Smooth muscle cell (in vitro differentiated cells): ENCODE results near the gene NRG3. TPM values are rescaled to one million over a fixed set of nuclear protein-coding genes. Genes with fewer than 3 reads are reported as not detected.

ENCODE experiments used
- DNase-seq: peaks from one replicate; lab custom pipeline; 2025; ENCODE audit not compliant: unreplicated experiment; lab: John Stamatoyannopoulos, UW
- H2AFZ ChIP-seq: fragments of 200-600 bp; sonication (generic); 2 replicates; pipeline ENCODE4 v1.6.0; 2016; ENCODE audit warnings: antibody characterized with exemption, low read depth, mild to moderate bottlenecking
- H3F3A ChIP-seq: fragments of 200-600 bp; sonication (generic); 2 replicates; pipeline ENCODE4 v1.6.0; 2017; ENCODE audit warnings: antibody characterized with exemption, low read depth
- H3K27ac ChIP-seq: fragments of 200-600 bp; sonication (generic); 2 replicates; pipeline ENCODE4 v1.5.1; 2016; ENCODE audit warnings: low read depth, mild to moderate bottlenecking
- H3K27me3 ChIP-seq: fragments of 200-600 bp; sonication (generic); 2 replicates; pipeline ENCODE4 v1.6.1; 2016; ENCODE audit warnings: low read depth, mild to moderate bottlenecking
- H3K36me3 ChIP-seq: fragments of 200-600 bp; sonication (generic); 2 replicates; pipeline ENCODE4 v1.5.1; 2016; ENCODE audit warnings: low read depth
- H3K4me1 ChIP-seq: fragments of 200-600 bp; sonication (generic); 2 replicates; pipeline ENCODE4 v1.5.1; 2016; ENCODE audit warnings: low read depth
- H3K4me2 ChIP-seq: fragments of 200-600 bp; sonication (generic); 2 replicates; pipeline ENCODE4 v1.6.0; 2016; ENCODE audit warnings: mild to moderate bottlenecking
- H3K4me3 ChIP-seq: fragments of 200-600 bp; sonication (generic); 2 replicates; pipeline ENCODE4 v1.5.1; 2016; ENCODE audit warnings: mild to moderate bottlenecking
- H3K79me2 ChIP-seq: fragments of 200-600 bp; sonication (generic); 2 replicates; pipeline ENCODE4 v1.6.0; 2016; ENCODE audit warnings: low read depth, mild to moderate bottlenecking
- H3K9ac ChIP-seq: fragments of 200-600 bp; sonication (generic); 2 replicates; pipeline ENCODE4 v1.6.0; 2016; ENCODE audit warnings: low read depth
- H3K9me3 ChIP-seq: fragments of 200-600 bp; sonication (generic); replicated peaks from 2 replicates; pipeline ENCODE4 v1.5.1; 2016; ENCODE audit warnings: low read depth
- H4K20me1 ChIP-seq: fragments of 200-600 bp; sonication (generic); 2 replicates; pipeline ENCODE4 v1.6.0; 2016; ENCODE audit warnings: low read depth
- WGBS: methylation state at CpG from one replicate; pipeline ENCODE4 v1.1.7; 2016; ENCODE audit warnings: low lambda C conversion rate; 5-methylcytosine and 5-hydroxymethylcytosine counted together
- polyA plus RNA-seq: library from polyadenylated mRNA; unstranded; fragments of >200 nt; fragmentation: Nextera tagmentation; extraction: Ambion mirVana; gene quantifications from 2 replicates; pipeline ENCODE4 v1.2.1, GENCODE V29; 2016
- total RNA-seq: library from RNA; depleted of rRNA; stranded (reverse); fragments of >200 nt; gene quantifications from 2 replicates; pipeline ENCODE4 v1.2.3, GENCODE V29; 2014
- TF ChIP-seq, protein P1 (sequence below): fragments of 200-600 bp; sonication (generic); IDR thresholded peaks from 2 replicates; pipeline ENCODE4 v1.5.1; 2017; ENCODE audit warnings: borderline replicate concordance, mild to moderate bottlenecking, antibody characterized with exemption; ENCODE audit not compliant: insufficient read depth, poor library complexity, severe bottlenecking

Gene NRG3
- total and polyA plus RNA-seq, 2 experiments from 2014 or later: 4.0 to 4.8 TPM

DNA sequence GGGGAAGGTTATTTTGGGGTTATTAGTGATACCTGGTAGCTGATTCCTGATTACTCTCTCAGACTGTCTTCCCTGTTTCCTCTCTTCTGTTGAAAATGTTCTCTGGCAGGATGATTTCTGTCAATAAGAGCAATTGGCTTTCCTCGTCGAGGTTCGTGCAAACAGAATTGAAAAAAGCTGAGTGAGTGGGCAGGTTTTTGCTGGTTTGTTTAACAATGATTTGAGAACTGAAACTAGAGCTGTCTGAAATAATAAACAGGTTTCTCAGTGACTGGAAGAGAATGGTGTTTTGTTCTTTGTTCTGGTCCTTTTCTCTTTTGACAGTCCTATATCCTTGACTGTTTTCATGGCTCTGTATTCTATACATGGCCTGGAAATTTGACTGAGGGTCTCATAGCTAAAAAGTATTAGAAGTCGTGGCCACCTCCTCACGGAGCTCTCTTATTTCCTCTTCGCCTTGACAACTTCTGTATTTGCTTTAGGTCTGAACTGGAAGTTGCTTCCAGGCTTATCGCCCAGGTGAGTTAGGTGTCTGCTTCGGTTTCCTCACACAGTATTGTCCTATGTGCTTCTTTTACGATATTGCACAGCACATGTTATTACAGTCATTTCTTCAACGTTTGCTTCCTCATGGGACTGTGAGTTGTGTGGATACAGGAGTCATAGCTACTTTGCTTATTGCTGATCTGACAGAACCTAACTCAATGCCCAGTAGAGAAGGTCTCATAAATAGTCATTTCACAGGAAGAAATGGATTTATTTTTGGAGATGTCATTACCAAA, 403.6 kb downstream of the NRG3 start:
- Histone ChIP-seq H3K36me3 (no peaks in the 10 kb centered on the region), H3K4me2 (no peak overlapping the region), H3K4me1 (no peaks in the 10 kb centered on the region), H3F3A (no peaks in the 10 kb centered on the region), H3K4me3 (no peak overlapping the region), H3K27me3 (no peaks in the 10 kb centered on the region), H3K9ac (no peak overlapping the region), H3K27ac (no peak overlapping the region), H3K9me3 (no peaks in the 10 kb centered on the region), H3K79me2 (no peaks in the 10 kb centered on the region), H2AFZ (no peak overlapping the region), H4K20me1 (no peaks in the 10 kb centered on the region)
- TF ChIP-seq, protein P1, sequence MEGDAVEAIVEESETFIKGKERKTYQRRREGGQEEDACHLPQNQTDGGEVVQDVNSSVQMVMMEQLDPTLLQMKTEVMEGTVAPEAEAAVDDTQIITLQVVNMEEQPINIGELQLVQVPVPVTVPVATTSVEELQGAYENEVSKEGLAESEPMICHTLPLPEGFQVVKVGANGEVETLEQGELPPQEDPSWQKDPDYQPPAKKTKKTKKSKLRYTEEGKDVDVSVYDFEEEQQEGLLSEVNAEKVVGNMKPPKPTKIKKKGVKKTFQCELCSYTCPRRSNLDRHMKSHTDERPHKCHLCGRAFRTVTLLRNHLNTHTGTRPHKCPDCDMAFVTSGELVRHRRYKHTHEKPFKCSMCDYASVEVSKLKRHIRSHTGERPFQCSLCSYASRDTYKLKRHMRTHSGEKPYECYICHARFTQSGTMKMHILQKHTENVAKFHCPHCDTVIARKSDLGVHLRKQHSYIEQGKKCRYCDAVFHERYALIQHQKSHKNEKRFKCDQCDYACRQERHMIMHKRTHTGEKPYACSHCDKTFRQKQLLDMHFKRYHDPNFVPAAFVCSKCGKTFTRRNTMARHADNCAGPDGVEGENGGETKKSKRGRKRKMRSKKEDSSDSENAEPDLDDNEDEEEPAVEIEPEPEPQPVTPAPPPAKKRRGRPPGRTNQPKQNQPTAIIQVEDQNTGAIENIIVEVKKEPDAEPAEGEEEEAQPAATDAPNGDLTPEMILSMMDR: no peak
- WGBS: 88% methylated on average over 10 of the region's 10 CpGs
- DNase-seq: no peak

GRCh38 chr10:82282782-82283456, 407.9 kb downstream of the NRG3 start:
- H3K79me2 ChIP-seq: no peaks in the 10 kb centered on the region
- no peak overlapping the region for H3K4me2 ChIP-seq
- no peak overlapping the region for H3K4me3 ChIP-seq
- H3K9ac ChIP-seq: no peak overlapping the region
- H4K20me1 ChIP-seq: no peaks in the 10 kb centered on the region
- WGBS: 55% methylated on average over 8 of the region's 8 CpGs
- H3K36me3 ChIP-seq: no peaks in the 10 kb centered on the region
- H3K9me3 ChIP-seq: no peaks in the 10 kb centered on the region
- no peaks in the 10 kb centered on the region for H3F3A ChIP-seq
- DNase-seq: no peak
- H3K4me1 ChIP-seq: no peaks in the 10 kb centered on the region
- H3K27ac ChIP-seq: no peak overlapping the region
- no peaks in the 10 kb centered on the region for H3K27me3 ChIP-seq
- TF ChIP-seq, protein P1: no peak
- no peak overlapping the region for H2AFZ ChIP-seq

- Histone ChIP-seq H3K4me2 (no peak overlapping the region), H3K79me2 (no peaks in the 10 kb centered on the region), H3K27me3 (no peaks in the 10 kb centered on the region), H3K9ac (no peak overlapping the region), H2AFZ (no peak overlapping the region), H3F3A (no peaks in the 10 kb centered on the region), H3K36me3 (no peaks in the 10 kb centered on the region), H4K20me1 (no peaks in the 10 kb centered on the region), H3K4me3 (no peak overlapping the region), H3K27ac (no peak overlapping the region), H3K9me3 (no peaks in the 10 kb centered on the region), H3K4me1 (no peaks in the 10 kb centered on the region)
- 91% methylated on average over 2 of the region's 2 CpGs for WGBS
- DNase-seq: no peak
- TF ChIP-seq, protein P1: no peak
Observed at GRCh38 chr10:82284180-82284579, 409.2 kb downstream of the NRG3 start.
